ENCODE measurements around the gene PIAS4.
"Not testable (repeated sequence)": the region's sequence is repeated elsewhere in the genome, so short reads cannot be mapped to it uniquely, and the experiment has no call there.

PIAS4 gene

GRCh38 chr19:3998667-3999412, 8.7 kb upstream of the PIAS4 start:
- DNase-seq (ENCODE audit: low spot score): not testable (repeated sequence)

GRCh38 chr19:4000798-4001197, 6.7 kb upstream of the PIAS4 start:
- DNase-seq (ENCODE audit: low spot score): not testable (repeated sequence)

GRCh38 chr19:4005436-4005835, 2.1 kb upstream of the PIAS4 start:
- DNase-seq (ENCODE audit: low spot score): not testable (repeated sequence)

GRCh38 chr19:4007836-4008539, 452 bp downstream of the PIAS4 start:
- DNase-seq (ENCODE audit: low spot score): no peak

GRCh38 chr19:4009990-4010807, 2.7 kb downstream of the PIAS4 start:
- no peak for DNase-seq (ENCODE audit: low spot score)

GRCh38 chr19:4010808-4011110, 3.2 kb downstream of the PIAS4 start:
- no peak for DNase-seq (ENCODE audit: low spot score)

- not testable (repeated sequence) for DNase-seq (ENCODE audit: low spot score)
These were observed 3.9 kb downstream of the PIAS4 start for GRCh38 chr19:4011430-4011829.

- DNase-seq (ENCODE audit: low spot score): no peak
These were observed 4.8 kb downstream of the PIAS4 start for GRCh38 chr19:4012092-4012974.

GRCh38 chr19:4012975-4013634, 5.6 kb downstream of the PIAS4 start:
- DNase-seq (ENCODE audit: low spot score): no peak

- no peak for DNase-seq (ENCODE audit: low spot score)
These were observed 6.5 kb downstream of the PIAS4 start for GRCh38 chr19:4013886-4014540.

GRCh38 chr19:4014541-4015491, 7.3 kb downstream of the PIAS4 start:
- peak; percentile 23 for DNase-seq (ENCODE audit: low spot score)

- no peak for DNase-seq (ENCODE audit: low spot score)
These were observed 8.3 kb downstream of the PIAS4 start for GRCh38 chr19:4015705-4016402.

- DNase-seq (ENCODE audit: low spot score): no peak
These were observed 8.9 kb downstream of the PIAS4 start for GRCh38 chr19:4016486-4016885.

GRCh38 chr19:4016903-4017638, 9.5 kb downstream of the PIAS4 start:
- DNase-seq (ENCODE audit: low spot score): no peak

- DNase-seq (ENCODE audit: low spot score): no peak
These were observed 10.6 kb downstream of the PIAS4 start for GRCh38 chr19:4018140-4018613.

- no peak for DNase-seq (ENCODE audit: low spot score)
These were observed 11.4 kb downstream of the PIAS4 start for GRCh38 chr19:4018775-4019504.

GRCh38 chr19:4019578-4019977, 12.0 kb downstream of the PIAS4 start:
- no peak for DNase-seq (ENCODE audit: low spot score)

All from CD4-positive, alpha-beta T cell treated with Interleukin-2 at 100 ng/mL for 4 hours (primary cell).